Measurements from ENCODE around the gene SMYD5.
A peak's percentile ranks its signal among the peaks of the same experiment; 100 is the strongest.

Gene SMYD5

GRCh38 chr2:73232403-73233153, 18.5 kb downstream of the SMYD5 start:
- peak in 1 of 2 donors; percentile 27 for DNase-seq
- H3K4me1 ChIP-seq = peaks cover 0 to 33% (median 25%) of the 10 kb centered on the region in 4 donors
- peak overlapping the region; percentile 90 to 92 for H3K27ac ChIP-seq
- intact Hi-C loops (cut with DNase I; ENCODE audit: low total_unique reads) = loop anchor here (10.0 kb wide), 1 partner anchor 152 kb away; the partner anchor contains the start of gene ALMS1
- peak overlapping the region; percentile 69 to 86 for H3K4me3 ChIP-seq
- peaks cover 0 to 27% (median 23%) of the 10 kb centered on the region in 3 donors for H3K36me3 ChIP-seq
- no peaks in the 10 kb centered on the region for H3K27me3 ChIP-seq
- TF ChIP-seq CTCF (IDR thresholded peaks at IDR 0.05) = no peak
- H3K9me3 ChIP-seq = no peaks in the 10 kb centered on the region

- no peaks in the 10 kb centered on the region for H3K9me3 ChIP-seq
- peak within 1 kb of the TSS; percentile 69 to 86 for H3K4me3 ChIP-seq
- DNase-seq = peak; percentile 99 to 100
- TF ChIP-seq CTCF (IDR thresholded peaks at IDR 0.05) = no peak
- H3K36me3 ChIP-seq = peaks cover 0 to 20% (median 16%) of the 10 kb centered on the region in 3 donors
- intact Hi-C loops (cut with DNase I; ENCODE audit: low total_unique reads) = loop anchor here (10.0 kb wide), 1 partner anchor 151 kb away; the partner anchor contains the start of gene ALMS1
- H3K27ac ChIP-seq = peak within 1 kb of the TSS; percentile 90 to 92
- H3K27me3 ChIP-seq = no peaks in the 10 kb centered on the region
- peaks cover 0 to 38% (median 27%) of the 10 kb centered on the region in 4 donors for H3K4me1 ChIP-seq
Observed at GRCh38 chr2:73233154-73233931, 19.3 kb downstream of the SMYD5 start, which contains the start of gene PRADC1. PRADC1 (minus strand) TSS chr2:73233239; CDS start chr2:73233160, 79 bp downstream.

GRCh38 chr2:73233932-73234832, 20.1 kb downstream of the SMYD5 start, which contains the start of gene CCT7:
CCT7 (plus strand) TSS chr2:73234308; CDS start chr2:73234379, 71 bp downstream.
- intact Hi-C loops (cut with DNase I; ENCODE audit: low total_unique reads) = loop anchor here (10.0 kb wide), 1 partner anchor 151 kb away; the partner anchor contains the start of gene ALMS1
- peak; percentile 94 for DNase-seq
- Histone ChIP-seq H3K27me3 (no peaks in the 10 kb centered on the region), H3K4me1 (peaks cover 0 to 44% (median 30%) of the 10 kb centered on the region in 4 donors), H3K4me3 (peak within 1 kb of the TSS; percentile 69 to 86), H3K27ac (peak within 1 kb of the TSS; percentile 90 to 92), H3K9me3 (no peaks in the 10 kb centered on the region), H3K36me3 (peaks cover 3 to 18% (median 12%) of the 10 kb centered on the region in 3 donors)
- no peak for TF ChIP-seq CTCF (IDR thresholded peaks at IDR 0.05)

GRCh38 chr2:73235315-73236028, 21.4 kb downstream of the SMYD5 start:
- intact Hi-C loops (cut with DNase I; ENCODE audit: low total_unique reads) = loop anchor here (10.0 kb wide), 1 partner anchor 149 kb away; the partner anchor contains the start of gene ALMS1
- H3K9me3 ChIP-seq = no peaks in the 10 kb centered on the region
- no peaks in the 10 kb centered on the region for H3K27me3 ChIP-seq
- H3K27ac ChIP-seq = peak overlapping the region in 1 of 2 donors; percentile 92
- TF ChIP-seq CTCF (IDR thresholded peaks at IDR 0.05) = no peak
- H3K4me1 ChIP-seq = peaks cover 0 to 49% (median 30%) of the 10 kb centered on the region in 4 donors
- H3K4me3 ChIP-seq = peak overlapping the region; percentile 69 to 86
- H3K36me3 ChIP-seq = peaks cover 11 to 19% (median 18%) of the 10 kb centered on the region in 3 donors
- DNase-seq = peak in 1 of 2 donors; percentile 32
